SK-N-SH (cell line): ENCODE data around the gene PLCG2. TPM values are rescaled to one million over a fixed set of nuclear protein-coding genes. Genes with fewer than 3 reads are reported as not detected.

ENCODE experiments used
- CTCF ChIA-PET: fragments of 300-600, 350-600 bp; formaldehyde crosslinking; extraction: SDS; loops from one replicate; lab custom pipeline; 2021; lab: Yijun Ruan, JAX
- POLR2A ChIA-PET: fragments of 350-600 bp; sonication (Branson Sonifier 250); formaldehyde crosslinking; extraction: SDS; loops from one replicate; lab custom pipeline; 2020; ENCODE audit warnings: antibody characterized with exemption, inconsistent platforms; lab: Yijun Ruan, JAX
- DNase-seq: peaks from one replicate; pipeline ENCODE4 v3.0.0; 2012
- H2AFZ ChIP-seq: fragments of 200-600 bp; sonication (generic); 2 replicates; pipeline ENCODE4 v1.8.1; 2016; ENCODE audit warnings: antibody characterized with exemption, mild to moderate bottlenecking, low read depth
- H3F3A ChIP-seq: fragments of 200-600 bp; sonication (generic); replicated peaks from 2 replicates; pipeline ENCODE3; 2016; ENCODE audit warnings: antibody characterized with exemption, mild to moderate bottlenecking; ENCODE audit not compliant: insufficient read depth
- H3K27ac ChIP-seq, 2 experiments: fragments of 200-500 bp in 1 of 2; fragments of 200-600 bp in 1 of 2; sonication (Bioruptor generic) in 1 of 2; sonication (generic), shearing (Covaris generic) in 1 of 2; 2 replicates each; pipeline versions ENCODE4 v1.5.1 to v1.6.1; 2014 to 2016; ENCODE audit warnings: low read depth in 2 of 2, inconsistent platforms in 1 of 2, low read length in 1 of 2, mild to moderate bottlenecking in 1 of 2, mixed read lengths in 1 of 2
- H3K27me3 ChIP-seq: fragments of 200-600 bp; sonication (generic), shearing (Covaris generic); 2 replicates; pipeline ENCODE4 v1.6.1; 2016; ENCODE audit warnings: mixed run types; ENCODE audit not compliant: insufficient read depth
- H3K36me3 ChIP-seq, 2 experiments: fragments of 200-500 bp in 1 of 2; fragments of 200-600 bp in 1 of 2; sonication (Bioruptor generic) in 1 of 2; sonication (generic) in 1 of 2; replicated peaks in 1 of 2; 2 replicates each; pipeline versions ENCODE3 to v1.5.1; 2014 to 2016; ENCODE audit warnings: low read length in 1 of 2, mild to moderate bottlenecking in 1 of 2; ENCODE audit not compliant: insufficient read depth in 2 of 2, control insufficient read depth in 1 of 2
- H3K4me1 ChIP-seq, 2 experiments: fragments of 200-500 bp in 1 of 2; fragments of 200-600 bp in 1 of 2; sonication (Bioruptor generic) in 1 of 2; sonication (generic), shearing (Covaris generic) in 1 of 2; 2 replicates each; pipeline versions ENCODE4 v1.5.1 to v1.6.1; 2014 to 2016; ENCODE audit warnings: low read depth in 1 of 2, low read length in 1 of 2, mixed run types in 1 of 2; ENCODE audit not compliant: insufficient read depth in 2 of 2, control insufficient read depth in 1 of 2
- H3K4me2 ChIP-seq: fragments of 200-600 bp; sonication (generic), shearing (Covaris generic); 2 replicates; pipeline ENCODE4 v1.6.1; 2017; ENCODE audit warnings: mixed run types
- H3K4me3 ChIP-seq, 2 experiments: fragments of 200-500 bp in 1 of 2; fragments of 200-600 bp in 1 of 2; sonication (Bioruptor generic) in 1 of 2; sonication (generic), shearing (Covaris generic) in 1 of 2; 2 replicates each; pipeline versions ENCODE4 v1.5.1 to v1.8.1; 2014 to 2016; ENCODE audit warnings: low read depth in 2 of 2, inconsistent platforms in 1 of 2, low read length in 1 of 2, mild to moderate bottlenecking in 1 of 2, mixed read lengths in 1 of 2, moderate library complexity in 1 of 2
- H3K79me2 ChIP-seq: fragments of 200-600 bp; sonication (generic); 2 replicates; pipeline ENCODE4 v1.8.1; 2017; ENCODE audit warnings: mild to moderate bottlenecking; ENCODE audit not compliant: insufficient read depth
- H3K9ac ChIP-seq: fragments of 200-600 bp; sonication (generic); 2 replicates; pipeline ENCODE4 v1.6.1; 2017; ENCODE audit warnings: mixed run types
- H3K9me2 ChIP-seq: fragments of 200-600 bp; sonication (generic); 2 replicates; pipeline ENCODE4 v1.6.1; 2017; ENCODE audit warnings: mixed run types
- H3K9me3 ChIP-seq: fragments of 200-600 bp; sonication (generic); 2 replicates; pipeline ENCODE4 v1.6.1; 2017; ENCODE audit warnings: mixed run types, mild to moderate bottlenecking, moderate library complexity
- H4K20me1 ChIP-seq: fragments of 200-600 bp; sonication (generic); 2 replicates; pipeline ENCODE4 v1.6.1; 2017; ENCODE audit warnings: mild to moderate bottlenecking, mixed run types; ENCODE audit not compliant: insufficient read depth
- ELF1 ChIP-seq: IDR thresholded peaks from 2 replicates; pipeline ENCODE4 v1.4.0; 2012
- EZH2phosphoT487 ChIP-seq: fragments of 200-600 bp; sonication (generic); IDR thresholded peaks from 2 replicates; pipeline ENCODE4 v1.6.1; 2017; ENCODE audit warnings: low read depth, mixed run types, mild to moderate bottlenecking, antibody characterized with exemption, moderate library complexity, borderline replicate concordance
- FOSL2 ChIP-seq: IDR thresholded peaks from 2 replicates; pipeline ENCODE4 v1.4.0; 2012; ENCODE audit warnings: low read depth, mild to moderate bottlenecking, moderate library complexity, borderline replicate concordance
- FOXM1 ChIP-seq: IDR thresholded peaks from 2 replicates; pipeline ENCODE4 v1.4.0; 2012; ENCODE audit warnings: low read depth, mild to moderate bottlenecking
- GATA2 ChIP-seq: sonication (generic); formaldehyde crosslinking; IDR thresholded peaks from 2 replicates; pipeline ENCODE4 v1.5.0; 2020; ENCODE audit warnings: mild to moderate bottlenecking, missing genetic modification reagents
- IRF3 ChIP-seq: fragments of 150-350 bp; IDR thresholded peaks from 2 replicates; pipeline ENCODE4 v1.6.1; 2016; ENCODE audit warnings: mild to moderate bottlenecking, low read depth, low read length
- MAX ChIP-seq: IDR thresholded peaks from 2 replicates; pipeline ENCODE4 v1.4.0; 2012; ENCODE audit warnings: low read depth
- MEF2A ChIP-seq: IDR thresholded peaks from 2 replicates; pipeline ENCODE4 v1.4.0; 2012; ENCODE audit warnings: low read depth, borderline replicate concordance
- NFIC ChIP-seq: IDR thresholded peaks from 2 replicates; pipeline ENCODE4 v1.4.0; 2012; ENCODE audit warnings: borderline replicate concordance
- POLR2AphosphoS5 ChIP-seq: IDR thresholded peaks from 2 replicates; pipeline ENCODE4 v1.6.1; 2012; ENCODE audit warnings: low read depth, low read length
- RAD21 ChIP-seq: IDR thresholded peaks from 2 replicates; pipeline ENCODE4 v1.6.1; 2012; ENCODE audit warnings: mild to moderate bottlenecking, low read length
- RFX5 ChIP-seq: IDR thresholded peaks from 2 replicates; pipeline ENCODE4 v1.6.1; 2012; ENCODE audit warnings: mild to moderate bottlenecking, improper control_type of control experiment, low read length
- RXRA ChIP-seq: IDR thresholded peaks from 2 replicates; pipeline ENCODE4 v1.4.0; 2012; ENCODE audit warnings: low read depth, mild to moderate bottlenecking, borderline replicate concordance
- SIN3A ChIP-seq: IDR thresholded peaks from 2 replicates; pipeline ENCODE4 v1.6.1; 2012; ENCODE audit warnings: low read depth, mild to moderate bottlenecking, low read length, moderate library complexity, borderline replicate concordance
- SMC3 ChIP-seq: IDR thresholded peaks from 2 replicates; pipeline ENCODE4 v1.6.1; 2012; ENCODE audit warnings: low read depth, low read length, improper control_type of control experiment
- TCF12 ChIP-seq: IDR thresholded peaks from 2 replicates; pipeline ENCODE4 v1.4.0; 2012
- TEAD4 ChIP-seq: IDR thresholded peaks from 2 replicates; pipeline ENCODE4 v1.4.0; 2012; ENCODE audit warnings: mild to moderate bottlenecking, borderline replicate concordance; ENCODE audit not compliant: insufficient read depth
- YY1 ChIP-seq: IDR thresholded peaks from 2 replicates; pipeline ENCODE4 v1.4.0; 2012; ENCODE audit warnings: low read depth, mild to moderate bottlenecking
- WGBS: methylation state at CpG from one replicate; pipeline ENCODE4 v1.1.6; 2017; ENCODE audit warnings: low lambda C conversion rate; 5-methylcytosine and 5-hydroxymethylcytosine counted together
- polyA plus RNA-seq, 3 experiments: library from polyadenylated mRNA; depleted of rRNA; stranded (reverse); fragments of >200 nt; gene quantifications; 2 replicates each; pipeline ENCODE4 v1.2.3, GENCODE V29; 2012
- TF ChIP-seq, protein P1 (sequence below): IDR thresholded peaks from 2 replicates; pipeline ENCODE4 v1.4.0; 2012; ENCODE audit warnings: low read depth, borderline replicate concordance
- TF ChIP-seq, protein P2 (sequence below): IDR thresholded peaks from 2 replicates; pipeline ENCODE4; 2012

Gene PLCG2
- polyA plus RNA-seq, 1 of the 3 experiments (the other 2 are of a cell fraction): 0.23 TPM

- no peaks in the 10 kb centered on the region for H3F3A ChIP-seq
- H4K20me1 ChIP-seq: no peaks in the 10 kb centered on the region
- H3K79me2 ChIP-seq: no peaks in the 10 kb centered on the region
- no peak within 1 kb of the TSS for H3K4me3 ChIP-seq
- 54% methylated on average over 13 of the region's 32 CpGs for WGBS
- H3K9ac ChIP-seq: no peak within 1 kb of the TSS
- no peak for TF ChIP-seq SIN3A
- TF ChIP-seq, protein P1, sequence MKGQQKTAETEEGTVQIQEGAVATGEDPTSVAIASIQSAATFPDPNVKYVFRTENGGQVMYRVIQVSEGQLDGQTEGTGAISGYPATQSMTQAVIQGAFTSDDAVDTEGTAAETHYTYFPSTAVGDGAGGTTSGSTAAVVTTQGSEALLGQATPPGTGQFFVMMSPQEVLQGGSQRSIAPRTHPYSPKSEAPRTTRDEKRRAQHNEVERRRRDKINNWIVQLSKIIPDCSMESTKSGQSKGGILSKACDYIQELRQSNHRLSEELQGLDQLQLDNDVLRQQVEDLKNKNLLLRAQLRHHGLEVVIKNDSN: no peak
- no peak for TF ChIP-seq TEAD4
- no peak for TF ChIP-seq EZH2phosphoT487
- TF ChIP-seq RXRA: no peak
- TF ChIP-seq, protein P2, sequence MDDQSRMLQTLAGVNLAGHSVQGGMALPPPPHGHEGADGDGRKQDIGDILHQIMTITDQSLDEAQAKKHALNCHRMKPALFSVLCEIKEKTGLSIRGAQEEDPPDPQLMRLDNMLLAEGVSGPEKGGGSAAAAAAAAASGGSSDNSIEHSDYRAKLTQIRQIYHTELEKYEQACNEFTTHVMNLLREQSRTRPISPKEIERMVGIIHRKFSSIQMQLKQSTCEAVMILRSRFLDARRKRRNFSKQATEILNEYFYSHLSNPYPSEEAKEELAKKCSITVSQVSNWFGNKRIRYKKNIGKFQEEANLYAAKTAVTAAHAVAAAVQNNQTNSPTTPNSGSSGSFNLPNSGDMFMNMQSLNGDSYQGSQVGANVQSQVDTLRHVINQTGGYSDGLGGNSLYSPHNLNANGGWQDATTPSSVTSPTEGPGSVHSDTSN: no peak
- no peak for TF ChIP-seq MEF2A
- TF ChIP-seq SMC3: no peak
- no peak for TF ChIP-seq IRF3
- TF ChIP-seq NFIC: no peak
- TF ChIP-seq RFX5: no peak
- TF ChIP-seq TCF12: no peak
- TF ChIP-seq GATA2: no peak
- no peak for TF ChIP-seq YY1
- TF ChIP-seq FOXM1: no peak
- no peak for TF ChIP-seq RAD21
- no peak for TF ChIP-seq POLR2AphosphoS5
- no peak for TF ChIP-seq MAX
- no peak for TF ChIP-seq ELF1
- no peak for TF ChIP-seq FOSL2
- H3K36me3 ChIP-seq: no peaks in the 10 kb centered on the region
- H3K27ac ChIP-seq: no peak within 1 kb of the TSS
- CTCF ChIA-PET: no interaction called here
- no peak within 1 kb of the TSS for H3K4me2 ChIP-seq
- no peaks in the 10 kb centered on the region for H3K27me3 ChIP-seq
- H2AFZ ChIP-seq: no peak within 1 kb of the TSS
- DNase-seq: no peak
- 0 out of 2 replicates have a peak, but pooled peaks cover 3% of the 10 kb centered on the region for H3K9me3 ChIP-seq
- H3K9me2 ChIP-seq: no peaks in the 10 kb centered on the region
- no peaks in the 10 kb centered on the region for H3K4me1 ChIP-seq
- POLR2A ChIA-PET: no interaction called here
Observed at GRCh38 chr16:82011199-82011641, 232.1 kb downstream of the PLCG2 start, which contains the start of gene SDR42E1. TSS of gene SDR42E1 (minus strand) at chr16:82011470. CDS start at chr16:82000858, 10,612 bp downstream.

Other genes starting within 250 kb of the PLCG2 start
- not detected in 2 replicates for gene SDR42E1, start 232.2 kb downstream of the PLCG2 start, polyA plus RNA-seq (2012; rRNA removed)